GM18520 (cell line): ENCODE measurements around the gene PARD3.
"Not testable (repeated sequence)": the region's sequence is repeated elsewhere in the genome, so short reads cannot be mapped to it uniquely, and the experiment has no call there.

Experiments
- ATAC-seq: cut with Tn5 transposase; IDR thresholded peaks from one replicate; pipeline ENCODE4 v1.9.1; 2021; ENCODE audit not compliant: unreplicated experiment

PARD3 gene

DNA sequence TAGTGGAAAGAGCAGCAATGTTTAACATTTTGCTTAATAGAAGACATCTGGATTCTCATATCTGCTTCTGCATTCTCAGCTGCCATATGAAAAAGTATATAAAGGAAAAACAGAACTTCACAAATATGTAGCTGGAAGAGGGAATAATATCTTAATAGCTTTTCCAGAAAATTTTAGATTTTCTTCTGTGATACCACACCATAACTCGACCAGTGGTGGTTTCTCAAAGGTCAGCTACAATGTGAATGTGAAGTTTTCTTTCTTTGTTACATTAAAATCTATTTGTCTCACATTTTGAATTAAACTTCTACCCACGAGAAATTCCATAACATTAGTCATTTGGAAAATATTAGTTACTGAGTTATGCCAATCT is 339.8 kb downstream of the PARD3 start:
- ATAC-seq, result no peak

DNA sequence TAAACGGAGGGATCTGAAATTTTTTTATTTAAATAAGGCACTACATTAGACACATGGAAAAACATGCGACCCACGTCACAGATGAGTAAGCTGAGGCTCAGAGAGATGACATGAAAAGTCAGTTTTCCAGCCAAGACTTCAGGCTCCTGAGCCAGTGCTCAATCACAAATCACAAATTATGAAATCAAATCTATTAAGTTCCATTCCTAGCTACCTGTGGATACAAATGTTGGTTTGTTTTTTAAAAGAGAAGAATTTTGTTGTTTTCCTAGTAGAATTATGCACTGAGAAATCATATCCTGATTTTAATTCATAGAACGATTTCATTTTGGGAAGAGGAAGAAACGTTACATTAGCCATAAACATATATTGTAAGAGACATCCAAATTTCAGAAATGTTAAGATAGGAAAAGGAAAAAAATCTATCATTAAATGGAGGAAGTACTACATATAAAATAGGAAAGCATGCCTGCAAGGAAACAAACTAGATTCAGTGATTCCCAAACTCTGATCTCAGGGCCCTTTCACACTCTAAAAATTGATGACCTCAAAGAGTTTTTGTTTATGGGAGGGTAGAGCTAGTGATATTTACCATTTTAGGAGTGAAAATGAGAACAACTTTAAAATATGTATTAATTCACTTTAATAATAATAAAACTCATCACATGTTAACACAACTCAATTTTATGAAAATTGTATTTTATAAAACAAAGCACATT is 340.4 kb downstream of the PARD3 start:
- ATAC-seq, result no peak

DNA sequence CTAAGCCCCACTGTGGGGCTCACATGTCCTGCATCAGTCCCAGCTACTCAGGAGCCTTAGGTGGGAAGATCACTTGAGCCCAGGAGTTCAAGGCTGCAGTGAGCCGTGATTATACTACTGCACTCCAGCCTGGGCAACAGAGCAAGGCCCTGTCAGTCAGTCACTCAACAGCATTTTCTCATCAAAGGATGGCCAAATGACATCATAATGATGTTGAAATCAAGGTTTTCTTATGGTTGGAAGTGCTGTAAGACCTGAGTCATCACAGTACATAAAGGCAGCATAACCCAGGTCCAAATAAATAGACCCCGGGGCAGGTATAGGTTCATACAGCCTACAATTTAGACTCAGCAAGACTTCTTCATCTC is 341.1 kb downstream of the PARD3 start:
- ATAC-seq, result no peak

DNA sequence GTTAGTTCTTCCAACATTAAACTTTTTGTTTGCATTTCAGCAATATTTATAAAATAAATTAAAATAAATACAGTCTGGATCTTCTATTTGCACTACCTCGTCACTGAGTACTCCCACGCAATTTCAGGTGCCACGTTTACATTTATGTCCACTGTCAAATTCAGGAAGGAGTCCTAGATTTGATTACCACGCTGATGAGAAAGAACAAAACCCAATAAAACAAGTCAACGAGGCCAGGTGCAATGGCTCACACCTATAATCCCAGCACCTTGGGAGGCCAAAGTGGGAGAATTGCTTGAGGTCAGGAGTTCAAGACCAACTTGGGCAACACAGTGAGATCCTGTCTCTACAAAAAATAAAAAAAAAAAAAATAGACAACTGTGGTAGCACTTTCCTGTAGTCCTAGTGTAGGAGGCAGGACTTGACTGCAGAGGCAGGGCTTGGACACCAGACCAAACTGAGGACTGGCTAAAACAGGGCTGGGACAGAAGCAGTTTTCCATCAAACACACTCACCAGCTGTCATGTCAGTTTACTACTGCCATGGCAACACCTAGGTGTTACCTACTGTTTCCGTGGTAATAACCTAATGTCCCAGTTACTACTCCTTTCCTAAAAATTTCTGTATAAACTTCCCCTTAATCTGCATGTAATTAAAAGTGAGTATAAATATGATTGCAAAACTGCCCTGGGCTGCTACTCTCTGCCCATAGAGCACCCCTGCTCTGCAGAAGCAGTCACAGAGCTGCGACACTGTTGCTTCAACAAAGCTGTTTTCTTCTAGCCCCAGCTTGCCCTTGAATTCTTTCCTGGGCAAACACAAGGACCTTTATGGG is 341.7 kb downstream of the PARD3 start:
- no peak for ATAC-seq

DNA sequence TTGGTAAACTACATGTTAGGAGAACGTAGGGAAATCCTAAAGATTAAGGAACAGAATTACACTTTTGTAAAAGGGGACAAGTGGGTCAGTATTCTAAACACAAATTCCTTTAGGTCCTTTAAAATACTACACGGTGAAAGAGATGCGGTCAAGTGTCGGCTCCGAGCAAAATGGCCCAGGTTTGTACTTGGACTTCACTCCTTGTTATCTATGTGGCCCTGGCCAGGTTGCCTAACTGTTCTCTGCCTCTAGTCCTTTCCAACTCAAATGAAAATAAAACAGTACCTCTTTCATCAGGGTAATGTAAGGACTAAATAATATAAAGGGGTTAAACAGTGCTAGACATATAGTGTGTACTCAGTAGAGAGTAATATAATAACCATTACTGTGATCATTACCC is 344.8 kb downstream of the PARD3 start:
- no peak for ATAC-seq

DNA sequence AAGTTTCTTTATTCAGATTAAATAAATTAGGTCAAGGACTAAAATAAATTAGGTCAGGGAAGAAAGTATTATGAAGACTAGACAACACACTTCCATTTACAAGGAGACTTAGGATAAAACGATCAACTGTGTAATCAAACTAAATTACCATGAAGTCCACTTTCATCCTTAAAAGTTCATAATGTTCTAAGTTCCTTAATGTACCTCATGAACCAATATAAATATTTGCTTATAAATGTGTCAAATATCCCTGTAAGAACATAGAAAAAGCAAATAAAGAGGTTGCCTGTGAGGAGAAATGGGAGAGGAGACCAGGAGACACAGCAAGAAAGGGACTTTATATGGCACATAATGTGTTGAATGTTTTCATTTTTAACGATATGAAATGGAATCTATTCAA is 345.6 kb downstream of the PARD3 start:
- no peak for ATAC-seq

DNA sequence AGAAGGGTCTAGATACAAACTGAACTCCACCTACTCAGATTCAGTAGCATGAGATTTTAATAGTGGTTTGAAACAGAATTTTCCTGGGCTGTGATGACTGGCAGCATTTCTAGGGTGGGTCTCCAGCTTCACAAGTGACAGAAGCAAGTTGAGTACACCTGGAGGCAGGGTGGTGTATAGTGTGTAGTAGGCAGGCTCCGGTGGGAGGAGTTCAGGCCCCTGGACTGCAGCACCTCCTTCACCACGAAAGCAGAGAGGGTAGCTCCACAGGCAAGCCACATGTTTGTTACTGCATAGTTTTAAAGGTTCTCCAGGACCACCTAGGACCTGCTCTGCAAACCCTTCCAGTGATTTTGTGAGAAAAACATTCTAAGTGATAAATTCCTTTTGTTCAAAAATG is 347.2 kb downstream of the PARD3 start:
- ATAC-seq, result no peak

DNA sequence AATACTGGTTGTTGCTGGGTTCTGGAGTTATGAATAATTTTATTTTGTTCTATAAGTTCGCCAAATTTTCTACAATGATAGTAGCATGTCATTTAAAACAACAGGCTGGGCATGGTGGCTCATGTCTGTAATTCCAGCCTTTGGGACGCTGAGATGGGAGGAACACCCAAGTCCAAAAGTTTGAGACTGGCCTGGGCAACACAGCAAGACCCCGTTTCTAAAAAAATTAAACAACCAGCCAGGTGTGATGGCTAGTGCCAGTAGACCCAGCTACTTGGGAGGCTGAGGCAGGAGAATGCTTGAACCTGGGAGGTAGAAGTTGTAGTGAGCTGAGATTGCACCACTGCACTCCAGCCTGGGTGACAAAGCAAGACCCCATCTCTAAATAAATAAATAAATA is 347.7 kb downstream of the PARD3 start:
- no peak for ATAC-seq

DNA sequence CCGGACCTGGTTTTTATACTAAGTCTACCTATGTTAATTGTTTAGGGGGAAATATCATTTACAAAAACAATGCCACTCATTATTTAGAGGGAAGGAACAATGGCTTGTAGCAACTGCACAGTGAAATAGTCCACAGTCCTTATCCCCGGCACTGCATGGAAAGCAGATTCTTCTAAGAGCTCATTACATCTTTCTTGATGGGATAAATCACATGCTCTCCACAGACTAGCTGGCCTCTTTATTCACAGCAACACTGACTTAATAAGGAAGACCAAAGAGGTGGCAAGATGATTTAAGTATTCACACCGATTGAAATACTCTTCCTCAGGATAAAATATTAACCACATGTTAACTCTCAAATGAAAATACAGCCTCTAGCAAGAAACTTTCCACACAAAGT is 349.4 kb downstream of the PARD3 start:
- no peak for ATAC-seq

DNA sequence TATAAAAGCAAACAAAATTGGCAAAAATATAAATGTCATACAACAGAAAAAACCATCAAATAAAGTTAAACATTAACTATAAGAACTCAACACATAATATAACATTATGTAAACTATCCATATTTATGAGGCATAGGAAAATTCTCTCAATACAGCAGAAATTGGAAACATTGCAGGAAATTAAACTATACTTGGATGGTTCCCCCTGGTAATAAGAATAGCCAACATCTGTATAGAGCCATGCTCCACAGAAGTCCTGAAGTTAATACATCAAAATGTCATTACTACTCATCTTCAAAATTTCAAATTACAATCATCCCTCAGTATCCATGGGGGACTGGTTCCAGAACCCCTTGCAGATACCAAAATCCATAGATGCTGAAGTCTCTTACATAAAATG is 350.5 kb downstream of the PARD3 start:
- ATAC-seq, result no peak

DNA sequence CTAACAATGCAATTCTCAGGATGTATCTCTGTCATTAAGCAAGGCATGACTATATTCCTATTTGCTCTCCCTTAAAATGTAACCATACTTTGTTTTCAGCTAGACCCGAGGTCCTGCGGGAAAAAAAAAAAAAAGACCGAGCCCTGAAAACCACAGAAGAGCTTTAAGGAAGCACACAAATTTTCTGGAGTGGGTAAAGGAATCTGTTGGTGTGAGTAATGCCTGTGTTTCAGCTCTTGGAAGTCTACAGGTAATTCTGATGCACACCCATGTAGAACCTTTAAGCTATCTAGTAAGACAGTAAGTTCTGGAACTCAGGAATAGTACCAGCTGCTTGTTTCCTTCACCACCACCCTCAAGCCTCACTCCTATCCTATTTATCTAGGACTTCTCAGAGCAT is 351.1 kb downstream of the PARD3 start:
- no peak for ATAC-seq

DNA sequence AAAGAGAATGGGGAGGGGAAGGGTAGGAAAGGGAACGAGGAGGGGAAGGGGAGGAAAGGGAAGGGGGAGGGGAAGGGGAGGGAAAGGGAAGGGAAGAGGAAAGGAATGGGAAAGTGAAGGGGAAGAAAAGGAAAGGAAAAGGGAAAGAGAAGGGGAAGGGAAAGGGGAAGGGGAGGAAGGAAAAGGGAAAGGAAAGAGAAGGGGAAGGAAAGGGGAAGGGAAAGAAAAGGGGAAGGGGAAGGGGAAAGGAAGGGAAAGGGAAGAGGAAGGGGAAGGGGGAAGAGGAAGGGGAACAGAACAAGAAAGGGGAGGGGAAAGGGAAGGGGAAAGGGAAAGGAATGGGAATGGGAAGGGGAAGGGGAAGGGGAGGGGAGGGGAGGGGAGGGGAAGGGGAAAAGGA is 352.1 kb downstream of the PARD3 start:
- no peak for ATAC-seq

DNA sequence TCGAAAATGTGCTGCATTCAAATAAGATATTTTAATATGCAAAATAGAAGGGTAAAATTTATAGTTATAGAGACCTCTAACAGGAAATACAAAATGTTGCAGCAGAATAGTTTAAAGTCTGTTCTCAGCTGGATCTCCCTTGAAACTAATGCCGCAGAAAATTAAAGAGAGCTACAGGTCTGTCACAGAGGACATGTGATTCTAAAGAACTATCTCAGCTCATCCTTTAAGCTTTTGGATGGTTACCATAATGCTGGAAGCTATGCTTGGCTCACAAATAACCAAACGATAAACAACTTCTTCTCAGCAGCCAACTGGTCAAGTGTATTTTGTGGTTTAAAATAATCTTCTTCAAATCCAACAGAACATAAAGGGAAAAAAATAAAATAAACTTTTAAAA is 353.0 kb downstream of the PARD3 start:
- ATAC-seq, result no peak

DNA sequence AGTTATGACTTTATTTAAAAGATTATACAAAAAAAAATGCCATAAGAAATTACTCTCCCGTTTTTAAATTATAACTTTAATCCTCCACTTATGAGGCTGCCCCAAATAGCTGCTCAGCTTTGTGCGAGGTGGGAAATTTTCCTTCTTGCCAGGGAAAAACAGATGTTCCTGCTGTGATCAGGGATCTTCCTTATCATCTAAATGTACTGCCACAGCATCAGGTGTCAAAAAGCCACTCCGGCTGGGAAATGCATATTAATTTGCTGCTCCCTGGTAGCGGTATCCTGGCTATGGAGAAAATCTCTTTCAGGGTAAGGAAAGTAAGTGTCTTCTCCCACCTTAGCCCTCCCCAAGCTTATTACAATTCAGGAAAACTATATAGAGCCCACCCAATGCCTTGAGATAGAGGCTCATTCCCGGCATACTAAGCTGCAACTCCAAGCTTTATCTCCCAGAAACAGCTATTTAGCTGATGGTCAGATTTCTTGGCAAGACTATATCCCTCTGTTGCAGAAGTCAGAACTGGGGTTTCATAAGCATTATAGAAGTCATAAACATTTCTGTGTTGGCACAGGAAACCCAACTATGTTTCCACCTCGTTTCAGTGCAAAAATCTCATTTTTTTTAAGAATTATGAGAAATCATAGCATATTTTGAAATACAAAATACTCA is 360.4 kb downstream of the PARD3 start:
- no peak for ATAC-seq

DNA sequence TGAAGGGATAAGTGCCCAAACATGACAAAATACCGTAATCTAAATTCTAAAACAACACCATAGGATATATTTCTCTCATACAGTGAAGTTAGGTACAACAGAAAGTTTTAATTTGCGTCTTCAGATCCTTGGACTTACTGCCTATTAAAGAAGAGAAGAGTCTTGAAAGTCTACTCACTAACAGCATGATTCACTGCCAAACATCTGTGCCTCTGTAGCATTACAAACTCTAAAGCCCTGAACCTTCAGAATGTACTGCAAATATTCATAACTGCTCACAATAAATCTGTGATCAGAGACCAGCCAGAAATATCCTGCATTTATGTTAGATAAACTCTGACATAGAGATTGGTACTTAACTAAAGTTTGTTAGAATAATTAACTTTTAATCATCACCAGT is 365.3 kb downstream of the PARD3 start:
- ATAC-seq, result no peak

DNA sequence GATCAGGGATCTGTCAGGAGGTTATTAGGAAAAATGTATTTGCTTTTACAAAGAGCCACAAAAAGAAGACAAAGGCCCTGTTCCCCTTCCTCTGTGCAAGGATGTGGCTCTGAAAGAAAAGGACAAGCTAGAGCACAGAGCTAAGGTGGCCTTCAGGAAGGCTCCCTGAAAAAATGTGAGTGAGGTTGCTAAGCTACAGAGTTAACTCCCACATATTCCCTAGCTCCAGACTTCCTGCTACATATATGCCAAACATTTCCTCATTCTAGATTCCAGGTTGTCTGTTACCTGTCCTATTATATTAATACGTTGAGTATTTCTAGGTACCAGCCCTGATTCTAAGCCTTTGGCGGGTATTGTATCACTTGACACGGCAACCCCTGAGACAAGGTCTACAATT is 369.0 kb downstream of the PARD3 start:
- no peak for ATAC-seq

DNA sequence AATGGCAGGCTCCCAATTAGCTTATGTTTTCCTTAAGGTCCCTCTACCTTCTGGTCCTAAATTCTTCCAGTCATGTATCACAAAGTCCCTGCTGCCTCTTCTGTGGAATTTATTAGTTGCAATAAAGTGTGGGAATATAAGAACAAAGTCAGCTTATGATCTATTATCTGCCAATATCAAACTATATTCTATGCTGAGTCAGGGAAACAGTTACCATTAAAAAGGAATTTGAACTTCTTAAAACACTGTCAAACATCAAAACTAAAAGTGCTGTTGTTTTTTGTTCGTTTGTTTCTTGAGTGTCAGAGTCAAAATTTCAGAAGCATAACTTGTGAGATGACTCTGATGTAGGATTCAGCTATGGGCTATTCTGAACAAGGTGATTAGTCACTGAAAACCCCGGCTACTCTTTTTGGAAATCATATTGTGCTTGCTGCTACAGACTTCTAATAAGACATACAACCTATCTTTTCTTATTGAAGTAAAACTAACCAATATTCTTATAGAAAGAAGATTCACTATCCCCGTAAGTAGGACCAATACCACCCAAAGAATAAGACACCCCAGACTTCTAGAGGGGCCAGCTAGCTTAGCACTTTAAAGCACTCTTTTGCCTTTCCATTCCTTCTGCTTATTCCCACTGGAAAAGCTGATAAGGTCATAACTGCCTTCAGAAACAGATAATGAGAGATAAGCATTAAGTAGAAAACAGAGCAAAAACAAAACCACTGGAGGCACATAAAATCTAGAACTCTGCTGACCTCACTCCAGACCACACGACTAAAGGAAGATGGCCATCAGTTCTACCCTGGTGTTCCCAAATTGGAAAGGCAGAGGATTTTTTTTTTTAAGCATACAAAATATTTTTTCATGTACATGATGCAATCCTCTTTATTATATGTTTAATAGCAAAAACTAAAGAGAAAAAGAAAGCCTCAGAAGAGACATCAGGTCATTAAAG is 370.6 kb downstream of the PARD3 start:
- ATAC-seq, result no peak

DNA sequence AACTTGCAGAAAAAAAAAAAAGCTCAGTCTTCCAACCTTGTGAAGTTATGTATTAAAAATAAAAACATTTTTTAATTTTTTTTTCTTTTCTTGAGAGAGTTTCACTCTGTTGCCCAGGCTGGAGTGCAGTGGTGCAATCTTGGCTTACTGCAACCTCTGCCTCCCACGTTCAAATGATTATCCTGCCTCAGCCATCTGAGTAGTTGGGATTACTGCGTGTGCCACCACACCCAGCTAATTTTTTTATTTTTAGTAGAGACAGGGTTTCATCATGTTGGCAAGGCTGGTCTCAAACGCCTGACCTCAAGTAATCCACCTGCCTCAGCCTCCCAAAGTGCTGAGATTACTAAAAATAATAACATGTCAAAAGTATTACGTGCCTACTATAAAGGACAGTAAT is 375.7 kb downstream of the PARD3 start:
- ATAC-seq, result not testable (repeated sequence)

DNA sequence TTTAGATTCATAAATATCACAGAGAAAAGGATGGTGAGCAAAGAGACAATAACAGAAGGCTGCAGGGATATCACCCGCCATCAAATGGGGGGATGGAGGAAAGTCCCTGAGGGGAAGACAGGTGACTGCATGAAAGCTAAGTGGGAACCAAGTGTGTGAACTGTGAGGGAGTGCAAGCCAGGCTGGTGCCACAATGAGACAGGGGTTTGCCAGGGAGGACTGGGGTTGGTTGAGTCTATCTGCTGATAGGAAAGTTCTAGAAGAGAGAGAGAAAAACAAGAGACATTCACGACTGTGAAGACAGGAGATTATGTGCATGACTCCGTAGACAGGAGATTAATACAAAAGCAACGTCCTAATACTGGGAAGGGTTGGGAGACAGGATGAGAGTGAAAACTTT is 376.4 kb downstream of the PARD3 start:
- ATAC-seq, result no peak

DNA sequence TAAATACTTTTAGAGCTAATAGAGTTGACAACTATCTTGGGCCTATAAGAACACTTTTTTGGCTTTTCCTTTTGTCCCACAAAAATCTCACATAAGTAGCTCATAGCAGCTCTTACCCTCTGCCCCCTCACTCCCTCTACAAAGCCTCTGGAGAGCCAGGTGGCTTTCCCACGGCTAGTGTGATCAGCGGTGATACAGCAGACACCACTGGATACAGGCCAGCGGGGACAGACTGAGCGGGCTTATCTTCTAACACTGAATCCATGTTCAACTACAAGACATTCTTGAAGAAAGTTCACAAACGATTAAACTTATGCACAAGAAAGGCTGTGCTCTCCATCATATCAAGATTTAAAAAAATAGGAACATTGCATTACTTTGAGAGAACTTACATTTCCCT is 377.2 kb downstream of the PARD3 start:
- no peak for ATAC-seq

DNA sequence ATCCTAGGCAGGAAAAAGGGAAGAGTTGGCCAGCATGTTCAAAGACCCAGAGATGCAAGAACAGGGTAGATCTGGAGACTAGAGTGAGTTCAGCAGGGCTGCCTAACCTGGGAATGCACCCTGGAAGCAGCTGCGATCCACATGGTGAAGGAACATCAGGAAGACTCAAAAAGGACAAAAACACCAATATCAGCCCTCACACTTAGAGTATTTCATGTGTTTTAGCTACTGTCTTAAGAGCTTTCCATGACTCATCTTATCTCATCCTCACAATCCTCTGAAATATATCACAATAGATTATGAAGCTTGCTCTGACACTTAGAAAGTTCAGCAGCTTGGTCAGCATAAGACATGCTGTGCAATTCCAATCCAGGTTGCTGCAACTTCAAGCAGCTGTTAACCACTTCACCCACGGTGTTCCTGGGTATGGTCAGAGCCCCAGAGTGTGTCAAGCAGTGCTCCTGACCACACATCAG is 380.9 kb downstream of the PARD3 start:
- no peak for ATAC-seq
